GM21717 (cell line): ENCODE results near the gene TNFRSF14.
"Not testable (repeated sequence)": the region's sequence is repeated elsewhere in the genome, so short reads cannot be mapped to it uniquely, and the experiment has no call there.

Experiments used
- ATAC-seq: cut with Tn5 transposase; IDR thresholded peaks from one replicate; pipeline ENCODE4 v1.9.1; 2021; ENCODE audit warnings: mild to moderate bottlenecking, moderate library complexity; ENCODE audit not compliant: unreplicated experiment

Gene TNFRSF14

GRCh38 chr1:2566101-2567045, 10.2 kb downstream of the TNFRSF14 start:
- no peak for ATAC-seq

GRCh38 chr1:2567083-2567679, 11.0 kb downstream of the TNFRSF14 start:
- ATAC-seq = no peak

- not testable (repeated sequence) for ATAC-seq
Observed at GRCh38 chr1:2568187-2568816, 12.1 kb downstream of the TNFRSF14 start.

GRCh38 chr1:2569060-2569459, 12.9 kb downstream of the TNFRSF14 start:
- no peak for ATAC-seq

- ATAC-seq = not testable (repeated sequence)
Observed at GRCh38 chr1:2569703-2570102, 13.5 kb downstream of the TNFRSF14 start.

- no peak for ATAC-seq
Observed at GRCh38 chr1:2570332-2570731, 14.2 kb downstream of the TNFRSF14 start.

- no peak for ATAC-seq
Observed at GRCh38 chr1:2571348-2571747, 15.2 kb downstream of the TNFRSF14 start.

GRCh38 chr1:2573250-2573920, 17.2 kb downstream of the TNFRSF14 start:
- no peak for ATAC-seq

GRCh38 chr1:2574350-2574749, 18.2 kb downstream of the TNFRSF14 start:
- ATAC-seq = no peak

GRCh38 chr1:2575801-2576663, 19.9 kb downstream of the TNFRSF14 start:
- ATAC-seq = no peak

GRCh38 chr1:2577565-2578075, 21.4 kb downstream of the TNFRSF14 start:
- ATAC-seq = peak; percentile 31

- no peak for ATAC-seq
Observed at GRCh38 chr1:2578758-2579118, 22.6 kb downstream of the TNFRSF14 start.

GRCh38 chr1:2580691-2581090, 24.5 kb downstream of the TNFRSF14 start:
- no peak for ATAC-seq

GRCh38 chr1:2582391-2582790, 26.2 kb downstream of the TNFRSF14 start:
- ATAC-seq = no peak

GRCh38 chr1:2583331-2583791, 27.2 kb downstream of the TNFRSF14 start:
- ATAC-seq = no peak

GRCh38 chr1:2583871-2584351, 27.7 kb downstream of the TNFRSF14 start:
- no peak for ATAC-seq

- no peak for ATAC-seq
Observed at GRCh38 chr1:2584686-2585317, 28.6 kb downstream of the TNFRSF14 start.

GRCh38 chr1:2585318-2586092, 29.3 kb downstream of the TNFRSF14 start:
- ATAC-seq = peak; percentile 43
